IMR-90 (cell line): ENCODE data around the gene CACNA2D4.

Experiments
- CTCF ChIP-seq: conservative IDR thresholded peaks from 2 replicates; pipeline ENCODE4 v1.5.1; 2012; ENCODE audit warnings: mild to moderate bottlenecking, low read depth, low read length, improper control_type of control experiment
- POLR2A ChIP-seq: IDR thresholded peaks from 2 replicates; pipeline ENCODE4 v1.6.1; 2012; ENCODE audit warnings: mild to moderate bottlenecking, low read depth, low read length
- USF2 ChIP-seq: fragments of 150-350 bp; IDR thresholded peaks from 2 replicates; pipeline ENCODE4 v1.6.1; 2017; ENCODE audit warnings: mild to moderate bottlenecking, antibody characterized with exemption, low read length, low read depth

DNA sequence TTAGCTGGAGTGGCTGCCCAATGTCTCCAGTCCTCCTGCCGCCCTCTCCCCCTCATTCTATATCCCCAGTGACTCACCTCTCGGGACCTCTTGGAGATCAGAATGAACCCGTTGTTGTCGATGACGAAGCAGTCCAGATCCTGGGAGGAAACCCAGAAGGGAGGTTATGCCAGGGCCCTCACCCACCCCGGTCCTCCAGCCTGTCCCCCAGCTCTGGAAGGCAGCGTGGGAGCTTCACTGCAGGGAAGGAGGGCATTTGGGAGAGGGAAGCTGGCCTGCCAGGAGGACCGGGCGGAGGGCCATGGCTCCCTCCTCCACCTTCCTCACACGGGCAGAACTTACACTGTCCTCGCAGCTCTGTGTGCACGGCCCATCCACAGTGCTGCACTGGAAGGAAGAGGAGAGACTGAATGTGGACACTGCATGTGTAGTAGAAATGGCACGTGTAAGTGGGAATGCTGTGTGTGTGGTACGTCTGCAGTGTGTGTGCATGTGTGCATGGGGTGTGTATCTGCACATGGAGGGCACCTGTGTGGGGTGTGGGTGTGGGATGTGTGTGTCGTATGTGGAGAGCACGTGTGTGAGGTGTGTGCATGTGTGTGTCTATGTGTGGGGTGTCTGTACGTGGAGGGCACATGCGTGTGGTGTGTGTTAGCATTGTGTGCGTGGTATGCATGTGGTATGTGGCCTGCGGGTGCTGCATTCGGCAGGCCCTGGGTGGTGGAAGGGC is 108.1 kb downstream of the CACNA2D4 start:
- TF ChIP-seq POLR2A (no peak), CTCF (no peak), USF2 (no peak)
